Measurements from ENCODE around the gene PSMC5.

GRCh38 chr17:63821804-63822203 is 5.4 kb upstream of the PSMC5 start:
- no peak for TF ChIP-seq MXI1 (conservative IDR thresholded peaks at IDR 0.05; ENCODE audit: poor library complexity, severe bottlenecking)
- TF ChIP-seq CTCF (IDR thresholded peaks at IDR 0.05; ENCODE audit: poor library complexity, severe bottlenecking), result no peak
- TF ChIP-seq RAD21 (conservative IDR thresholded peaks at IDR 0.05), result no peak
- no peak for TF ChIP-seq EP300 (conservative IDR thresholded peaks at IDR 0.05; ENCODE audit: poor library complexity, severe bottlenecking)
- TF ChIP-seq EZH2 (IDR thresholded peaks at IDR 0.05; ENCODE audit: borderline replicate concordance, insufficient read depth, low read length, poor library complexity, severe bottlenecking), result no peak
- TF ChIP-seq POLR2AphosphoS5 (IDR thresholded peaks at IDR 0.05), result no peak
- no peak for TF ChIP-seq SMC3 (conservative IDR thresholded peaks at IDR 0.05; ENCODE audit: poor library complexity)
- TF ChIP-seq REST (IDR thresholded peaks at IDR 0.05; ENCODE audit: borderline replicate concordance), result no peak
